ENCODE data around the gene SART1. TPM values are rescaled to one million over a fixed set of nuclear protein-coding genes. Genes with fewer than 3 reads are reported as not detected.

SART1 gene
- total RNA-seq, 4 donors from 2014 or later: 32.3 to 96.1 (median 39.7) TPM

GRCh38 chr11:65941720-65942310 lies 19.7 kb upstream of the SART1 start:
- no peaks in the 10 kb centered on the region for H3K36me3 ChIP-seq
- no peak for ATAC-seq
- peak overlapping the region in 1 of 4 donors; percentile 40 for H3K27ac ChIP-seq
- WGBS, 2 donors (ENCODE audit: low coverage in 1 of 2): 62 to 81% methylated on average over 5 to 9 of the region's 9 CpGs
- TF ChIP-seq EP300 (IDR thresholded peaks at IDR 0.05): no peak
- no peak for TF ChIP-seq POLR2AphosphoS5 (IDR thresholded peaks at IDR 0.05)
- no peak for TF ChIP-seq CTCF (IDR thresholded peaks at IDR 0.05)
- TF ChIP-seq POLR2A (IDR thresholded peaks at IDR 0.05): no peak
- no peak overlapping the region for H3K4me3 ChIP-seq
- no peaks in the 10 kb centered on the region for H3K9me3 ChIP-seq
- no peaks in the 10 kb centered on the region for H3K4me1 ChIP-seq
- H3K27me3 ChIP-seq: peaks cover 22% of the 10 kb centered on the region

GRCh38 chr11:65942531-65942930 lies 19.0 kb upstream of the SART1 start:
- H3K27me3 ChIP-seq: peaks cover 28% of the 10 kb centered on the region
- no peak for ATAC-seq
- no peaks in the 10 kb centered on the region for H3K36me3 ChIP-seq
- H3K4me3 ChIP-seq: no peak overlapping the region
- H3K4me1 ChIP-seq: no peaks in the 10 kb centered on the region
- TF ChIP-seq CTCF (IDR thresholded peaks at IDR 0.05) (no peak), EP300 (IDR thresholded peaks at IDR 0.05) (no peak), POLR2A (IDR thresholded peaks at IDR 0.05) (no peak), POLR2AphosphoS5 (IDR thresholded peaks at IDR 0.05) (no peak)
- no peaks in the 10 kb centered on the region for H3K9me3 ChIP-seq
- no peak overlapping the region for H3K27ac ChIP-seq
- WGBS, 2 donors (ENCODE audit: low coverage in 1 of 2): 58 to 78% methylated on average over 3 to 7 of the region's 7 CpGs

GRCh38 chr11:65944191-65944590 lies 17.3 kb upstream of the SART1 start:
- ATAC-seq: no peak
- Histone ChIP-seq H3K36me3 (no peaks in the 10 kb centered on the region), H3K9me3 (no peaks in the 10 kb centered on the region), H3K27me3 (peaks cover 25% of the 10 kb centered on the region), H3K4me3 (no peak overlapping the region), H3K4me1 (no peaks in the 10 kb centered on the region), H3K27ac (no peak overlapping the region)
- WGBS, 2 donors (ENCODE audit: low coverage in 1 of 2): 86 to 94% methylated on average over 5 to 6 of the region's 8 CpGs
- TF ChIP-seq POLR2AphosphoS5 (IDR thresholded peaks at IDR 0.05): no peak
- no peak for TF ChIP-seq CTCF (IDR thresholded peaks at IDR 0.05)
- TF ChIP-seq EP300 (IDR thresholded peaks at IDR 0.05): no peak
- no peak for TF ChIP-seq POLR2A (IDR thresholded peaks at IDR 0.05)

- no peak for TF ChIP-seq EP300 (IDR thresholded peaks at IDR 0.05)
- no peak for TF ChIP-seq CTCF (IDR thresholded peaks at IDR 0.05)
- no peak for TF ChIP-seq POLR2A (IDR thresholded peaks at IDR 0.05)
- no peak for TF ChIP-seq POLR2AphosphoS5 (IDR thresholded peaks at IDR 0.05)
- H3K27me3 ChIP-seq: peaks cover 21% of the 10 kb centered on the region
- WGBS, 2 donors (ENCODE audit: low coverage in 1 of 2): 86 to 90% methylated on average over 2 to 4 of the region's 8 CpGs
- ATAC-seq: no peak
- no peak overlapping the region for H3K4me3 ChIP-seq
- H3K9me3 ChIP-seq: no peaks in the 10 kb centered on the region
- H3K36me3 ChIP-seq: no peaks in the 10 kb centered on the region
- H3K4me1 ChIP-seq: no peaks in the 10 kb centered on the region
- no peak overlapping the region for H3K27ac ChIP-seq
These were observed 16.8 kb upstream of the SART1 start for GRCh38 chr11:65944767-65945166.

GRCh38 chr11:65945430-65945911 lies 16.1 kb upstream of the SART1 start, which contains the start of gene TSGA10IP:
Gene TSGA10IP (plus strand): TSS chr11:65945480. CDS start chr11:65945676, 196 bp downstream.
- peaks cover 14% of the 10 kb centered on the region for H3K27me3 ChIP-seq
- no peak for ATAC-seq
- TF ChIP-seq EP300 (IDR thresholded peaks at IDR 0.05): no peak
- no peak for TF ChIP-seq POLR2AphosphoS5 (IDR thresholded peaks at IDR 0.05)
- no peak for TF ChIP-seq POLR2A (IDR thresholded peaks at IDR 0.05)
- no peak for TF ChIP-seq CTCF (IDR thresholded peaks at IDR 0.05)
- no peak within 1 kb of the TSS for H3K4me3 ChIP-seq
- no peaks in the 10 kb centered on the region for H3K9me3 ChIP-seq
- WGBS, 2 donors (ENCODE audit: low coverage in 1 of 2): 44% methylated on average over 9 of the region's 13 CpGs; no CpG with 5 or more reads in 1 of the 2 donors
- H3K36me3 ChIP-seq: no peaks in the 10 kb centered on the region
- no peaks in the 10 kb centered on the region for H3K4me1 ChIP-seq
- H3K27ac ChIP-seq: no peak within 1 kb of the TSS

Data from gastroesophageal sphincter (tissue), 4 donors.